SK-N-DZ (cell line): Measurements from ENCODE around the gene NME8.

Source experiments
- DNase-seq: peaks from one replicate; pipeline ENCODE4 v3.0.0-alpha.2; 2015; ENCODE audit warnings: low spot score

The NME8 gene

GRCh38 chr7:37899712-37900247 lies 51.4 kb downstream of the NME8 start:
- DNase-seq: no peak

- peak; percentile 57 for DNase-seq
Observed at GRCh38 chr7:37901236-37901827, 52.9 kb downstream of the NME8 start.

- DNase-seq: no peak
Observed at GRCh38 chr7:37901890-37902524, 53.6 kb downstream of the NME8 start.

- DNase-seq: no peak
Observed at GRCh38 chr7:37908221-37908788, 59.9 kb downstream of the NME8 start.

GRCh38 chr7:37912756-37913155 lies 64.4 kb downstream of the NME8 start:
- no peak for DNase-seq

GRCh38 chr7:37915438-37915837 lies 67.0 kb downstream of the NME8 start:
- no peak for DNase-seq

- peak; percentile 3 for DNase-seq
Observed at GRCh38 chr7:37916017-37916672, 67.7 kb downstream of the NME8 start.

- DNase-seq: peak; percentile 43
Observed at GRCh38 chr7:37916673-37917660, 68.6 kb downstream of the NME8 start, which contains the start of gene SFRP4. Gene SFRP4 (minus strand): TSS chr7:37916817. CDS start chr7:37916537, 280 bp downstream.

GRCh38 chr7:37918526-37918925 lies 70.1 kb downstream of the NME8 start:
- no peak for DNase-seq

- DNase-seq: peak; percentile 4
Observed at GRCh38 chr7:37920305-37920848, 72.0 kb downstream of the NME8 start, which contains the start of gene EPDR1. Gene EPDR1 (plus strand): TSS chr7:37920640. CDS start chr7:37920940, 300 bp downstream.

GRCh38 chr7:37920849-37921805 lies 72.7 kb downstream of the NME8 start:
- peak; percentile 26 for DNase-seq

GRCh38 chr7:37921876-37922275 lies 73.5 kb downstream of the NME8 start:
- no peak for DNase-seq

- DNase-seq: no peak
Observed at GRCh38 chr7:37923996-37924395, 75.6 kb downstream of the NME8 start.

GRCh38 chr7:37924491-37925041 lies 76.2 kb downstream of the NME8 start:
- no peak for DNase-seq

- DNase-seq: no peak
Observed at GRCh38 chr7:37925620-37926019, 77.2 kb downstream of the NME8 start.

GRCh38 chr7:37927773-37928444 lies 79.5 kb downstream of the NME8 start:
- DNase-seq: no peak

GRCh38 chr7:37928878-37929277 lies 80.5 kb downstream of the NME8 start:
- no peak for DNase-seq

GRCh38 chr7:37930226-37930948 lies 82.0 kb downstream of the NME8 start:
- no peak for DNase-seq
